GM21619 (cell line): ENCODE results near the gene CAD.
A peak's percentile ranks its signal among the peaks of the same experiment; 100 is the strongest.
"Not testable (repeated sequence)": the region's sequence is repeated elsewhere in the genome, so short reads cannot be mapped to it uniquely, and the experiment has no call there.

Source experiments
- ATAC-seq: cut with Tn5 transposase; IDR thresholded peaks from one replicate; pipeline ENCODE4 v1.9.1; 2021; ENCODE audit not compliant: unreplicated experiment

The CAD gene

GRCh38 chr2:27217173-27218121 is at the start of gene CAD:
Gene CAD, plus strand, starts transcription at chr2:27217369. Its CDS starts 183 bp downstream, at chr2:27217552.
- peak; percentile 62 for ATAC-seq

GRCh38 chr2:27170581-27171337 is 46.4 kb upstream of the CAD start:
- ATAC-seq, result no peak

GRCh38 chr2:27171351-27171848 is 45.8 kb upstream of the CAD start:
- no peak for ATAC-seq

GRCh38 chr2:27174638-27175037 is 42.5 kb upstream of the CAD start:
- ATAC-seq, result no peak

GRCh38 chr2:27175330-27175729 is 41.8 kb upstream of the CAD start:
- no peak for ATAC-seq

GRCh38 chr2:27175781-27176180 is 41.4 kb upstream of the CAD start:
- not testable (repeated sequence) for ATAC-seq

GRCh38 chr2:27177441-27178351 is 39.5 kb upstream of the CAD start:
- no peak for ATAC-seq

- ATAC-seq, result no peak
Measured at GRCh38 chr2:27178469-27178868, 38.7 kb upstream of the CAD start.

GRCh38 chr2:27179344-27180000 is 37.7 kb upstream of the CAD start:
- no peak for ATAC-seq

- ATAC-seq, result no peak
Measured at GRCh38 chr2:27182346-27182745, 34.8 kb upstream of the CAD start.

- ATAC-seq, result no peak
Measured at GRCh38 chr2:27184115-27184514, 33.1 kb upstream of the CAD start.

GRCh38 chr2:27185331-27186026 is 31.7 kb upstream of the CAD start:
- no peak for ATAC-seq

GRCh38 chr2:27186613-27187345 is 30.4 kb upstream of the CAD start:
- ATAC-seq, result no peak

GRCh38 chr2:27189989-27190388 is 27.2 kb upstream of the CAD start:
- no peak for ATAC-seq

GRCh38 chr2:27191070-27191829 is 25.9 kb upstream of the CAD start:
- no peak for ATAC-seq

- ATAC-seq, result no peak
Measured at GRCh38 chr2:27194538-27195354, 22.4 kb upstream of the CAD start.

- ATAC-seq, result not testable (repeated sequence)
Measured at GRCh38 chr2:27195799-27196198, 21.4 kb upstream of the CAD start.
